ENCODE measurements around the gene NCEH1.

NCEH1 gene

GRCh38 chr3:172630316-172630715 lies 80.6 kb downstream of the NCEH1 start:
- no peaks in the 10 kb centered on the region for H3K9me3 ChIP-seq (ENCODE audit: control insufficient read depth, low read depth, low read length)
- no peak overlapping the region for H3K9ac ChIP-seq (ENCODE audit: low read length)

GRCh38 chr3:172629470-172629869 lies 81.4 kb downstream of the NCEH1 start:
- Histone ChIP-seq H3K9me3 (ENCODE audit: control insufficient read depth, low read depth, low read length) (no peaks in the 10 kb centered on the region), H3K36me3 (ENCODE audit: control insufficient read depth, low read depth, low read length) (no peaks in the 10 kb centered on the region), H3K4me1 (ENCODE audit: control insufficient read depth, low read depth, low read length) (no peaks in the 10 kb centered on the region), H3K27me3 (ENCODE audit: control insufficient read depth, insufficient read depth, low read length) (no peaks in the 10 kb centered on the region), H3K27ac (ENCODE audit: low read length) (no peak overlapping the region), H3K9ac (ENCODE audit: low read length) (no peak overlapping the region), H3K4me3 (ENCODE audit: low read length) (no peak overlapping the region)

More at GRCh38 chr3:172630316-172630715, 80.6 kb downstream of the NCEH1 start:
- Histone ChIP-seq H3K4me1 (ENCODE audit: control insufficient read depth, low read depth, low read length) (no peaks in the 10 kb centered on the region), H3K4me3 (ENCODE audit: low read length) (no peak overlapping the region), H3K27ac (ENCODE audit: low read length) (no peak overlapping the region), H3K27me3 (ENCODE audit: control insufficient read depth, insufficient read depth, low read length) (no peaks in the 10 kb centered on the region), H3K36me3 (ENCODE audit: control insufficient read depth, low read depth, low read length) (no peaks in the 10 kb centered on the region)

- no peak overlapping the region for H3K27ac ChIP-seq (ENCODE audit: low read length)
These were observed 83.6 kb downstream of the NCEH1 start for GRCh38 chr3:172627057-172627809.

GRCh38 chr3:172626021-172626640 lies 84.7 kb downstream of the NCEH1 start:
- Histone ChIP-seq H3K36me3 (ENCODE audit: control insufficient read depth, low read depth, low read length) (no peaks in the 10 kb centered on the region), H3K27me3 (ENCODE audit: control insufficient read depth, insufficient read depth, low read length) (no peaks in the 10 kb centered on the region), H3K9me3 (ENCODE audit: control insufficient read depth, low read depth, low read length) (no peaks in the 10 kb centered on the region), H3K9ac (ENCODE audit: low read length) (no peak overlapping the region), H3K4me1 (ENCODE audit: control insufficient read depth, low read depth, low read length) (peaks cover 13% of the 10 kb centered on the region), H3K27ac (ENCODE audit: low read length) (no peak overlapping the region), H3K4me3 (ENCODE audit: low read length) (no peak overlapping the region)

More at GRCh38 chr3:172627057-172627809, 83.6 kb downstream of the NCEH1 start:
- Histone ChIP-seq H3K4me3 (ENCODE audit: low read length) (no peak overlapping the region), H3K36me3 (ENCODE audit: control insufficient read depth, low read depth, low read length) (no peaks in the 10 kb centered on the region), H3K27me3 (ENCODE audit: control insufficient read depth, insufficient read depth, low read length) (no peaks in the 10 kb centered on the region), H3K9ac (ENCODE audit: low read length) (no peak overlapping the region), H3K4me1 (ENCODE audit: control insufficient read depth, low read depth, low read length) (peaks cover 9% of the 10 kb centered on the region), H3K9me3 (ENCODE audit: control insufficient read depth, low read depth, low read length) (no peaks in the 10 kb centered on the region)

GRCh38 chr3:172625404-172625803 lies 85.5 kb downstream of the NCEH1 start:
- H3K27me3 ChIP-seq (ENCODE audit: control insufficient read depth, insufficient read depth, low read length), result no peaks in the 10 kb centered on the region
- H3K9me3 ChIP-seq (ENCODE audit: control insufficient read depth, low read depth, low read length), result no peaks in the 10 kb centered on the region
- H3K27ac ChIP-seq (ENCODE audit: low read length), result no peak overlapping the region
- peaks cover 13% of the 10 kb centered on the region for H3K4me1 ChIP-seq (ENCODE audit: control insufficient read depth, low read depth, low read length)
- no peaks in the 10 kb centered on the region for H3K36me3 ChIP-seq (ENCODE audit: control insufficient read depth, low read depth, low read length)
- H3K9ac ChIP-seq (ENCODE audit: low read length), result no peak overlapping the region
- no peak overlapping the region for H3K4me3 ChIP-seq (ENCODE audit: low read length)

- no peaks in the 10 kb centered on the region for H3K36me3 ChIP-seq (ENCODE audit: control insufficient read depth, low read depth, low read length)
- H3K4me3 ChIP-seq (ENCODE audit: low read length), result no peak overlapping the region
- peaks cover 13% of the 10 kb centered on the region for H3K4me1 ChIP-seq (ENCODE audit: control insufficient read depth, low read depth, low read length)
- H3K27ac ChIP-seq (ENCODE audit: low read length), result no peak overlapping the region
- no peaks in the 10 kb centered on the region for H3K27me3 ChIP-seq (ENCODE audit: control insufficient read depth, insufficient read depth, low read length)
- no peaks in the 10 kb centered on the region for H3K9me3 ChIP-seq (ENCODE audit: control insufficient read depth, low read depth, low read length)
- H3K9ac ChIP-seq (ENCODE audit: low read length), result no peak overlapping the region
These were observed 85.9 kb downstream of the NCEH1 start for GRCh38 chr3:172624999-172625398.

GRCh38 chr3:172622916-172623700 lies 87.8 kb downstream of the NCEH1 start:
- Histone ChIP-seq H3K27ac (ENCODE audit: low read length) (no peak overlapping the region), H3K9me3 (ENCODE audit: control insufficient read depth, low read depth, low read length) (no peaks in the 10 kb centered on the region), H3K27me3 (ENCODE audit: control insufficient read depth, insufficient read depth, low read length) (no peaks in the 10 kb centered on the region), H3K36me3 (ENCODE audit: control insufficient read depth, low read depth, low read length) (no peaks in the 10 kb centered on the region), H3K4me3 (ENCODE audit: low read length) (no peak overlapping the region), H3K9ac (ENCODE audit: low read length) (no peak overlapping the region), H3K4me1 (ENCODE audit: control insufficient read depth, low read depth, low read length) (peaks cover 13% of the 10 kb centered on the region)

- peaks cover 13% of the 10 kb centered on the region for H3K4me1 ChIP-seq (ENCODE audit: control insufficient read depth, low read depth, low read length)
- no peaks in the 10 kb centered on the region for H3K27me3 ChIP-seq (ENCODE audit: control insufficient read depth, insufficient read depth, low read length)
- no peak overlapping the region for H3K27ac ChIP-seq (ENCODE audit: low read length)
- no peak overlapping the region for H3K9ac ChIP-seq (ENCODE audit: low read length)
- no peak overlapping the region for H3K4me3 ChIP-seq (ENCODE audit: low read length)
- no peaks in the 10 kb centered on the region for H3K36me3 ChIP-seq (ENCODE audit: control insufficient read depth, low read depth, low read length)
- no peaks in the 10 kb centered on the region for H3K9me3 ChIP-seq (ENCODE audit: control insufficient read depth, low read depth, low read length)
These were observed 88.7 kb downstream of the NCEH1 start for GRCh38 chr3:172622156-172622555.

- Histone ChIP-seq H3K36me3 (ENCODE audit: control insufficient read depth, low read depth, low read length) (no peaks in the 10 kb centered on the region), H3K27me3 (ENCODE audit: control insufficient read depth, insufficient read depth, low read length) (no peaks in the 10 kb centered on the region), H3K9ac (ENCODE audit: low read length) (no peak overlapping the region), H3K4me1 (ENCODE audit: control insufficient read depth, low read depth, low read length) (peaks cover 11% of the 10 kb centered on the region), H3K27ac (ENCODE audit: low read length) (no peak overlapping the region), H3K4me3 (ENCODE audit: low read length) (no peak overlapping the region), H3K9me3 (ENCODE audit: control insufficient read depth, low read depth, low read length) (no peaks in the 10 kb centered on the region)
These were observed 92.9 kb downstream of the NCEH1 start for GRCh38 chr3:172617976-172618375.

GRCh38 chr3:172617013-172617706 lies 93.7 kb downstream of the NCEH1 start:
- Histone ChIP-seq H3K27me3 (ENCODE audit: control insufficient read depth, insufficient read depth, low read length) (no peaks in the 10 kb centered on the region), H3K9me3 (ENCODE audit: control insufficient read depth, low read depth, low read length) (no peaks in the 10 kb centered on the region), H3K36me3 (ENCODE audit: control insufficient read depth, low read depth, low read length) (no peaks in the 10 kb centered on the region), H3K27ac (ENCODE audit: low read length) (no peak overlapping the region), H3K4me1 (ENCODE audit: control insufficient read depth, low read depth, low read length) (peaks cover 3% of the 10 kb centered on the region), H3K9ac (ENCODE audit: low read length) (no peak overlapping the region), H3K4me3 (ENCODE audit: low read length) (no peak overlapping the region)

- H3K27ac ChIP-seq (ENCODE audit: low read length), result no peak overlapping the region
- H3K9me3 ChIP-seq (ENCODE audit: control insufficient read depth, low read depth, low read length), result no peaks in the 10 kb centered on the region
- H3K27me3 ChIP-seq (ENCODE audit: control insufficient read depth, insufficient read depth, low read length), result no peaks in the 10 kb centered on the region
- no peak overlapping the region for H3K9ac ChIP-seq (ENCODE audit: low read length)
- H3K36me3 ChIP-seq (ENCODE audit: control insufficient read depth, low read depth, low read length), result no peaks in the 10 kb centered on the region
- no peak overlapping the region for H3K4me3 ChIP-seq (ENCODE audit: low read length)
- H3K4me1 ChIP-seq (ENCODE audit: control insufficient read depth, low read depth, low read length), result no peaks in the 10 kb centered on the region
These were observed 94.8 kb downstream of the NCEH1 start for GRCh38 chr3:172616031-172616461.
